Measurements from ENCODE around the gene RAX2.

The RAX2 gene

GRCh38 chr19:3750211-3750610, 21.8 kb downstream of the RAX2 start:
- Histone ChIP-seq H3K9me3 (no peaks in the 10 kb centered on the region), H3K27me3 (ENCODE audit: low read depth) (no peaks in the 10 kb centered on the region), H3K36me3 (replicated peaks) (no peaks in the 10 kb centered on the region; the same call in none of the 2 replicates), H3K4me1 (no peaks in the 10 kb centered on the region), H3K4me3 (no peak overlapping the region)
- no peak for DNase-seq (ENCODE audit: low spot score in 2 of 2)
- in situ Hi-C loops (cut with MboI; ENCODE audit: low sequenced_read_pairs), result no loop called here

GRCh38 chr19:3748965-3749364, 23.1 kb downstream of the RAX2 start:
- no peaks in the 10 kb centered on the region for H3K27me3 ChIP-seq (ENCODE audit: low read depth)
- no peaks in the 10 kb centered on the region; the same call in none of the 2 replicates for H3K36me3 ChIP-seq (replicated peaks)
- H3K4me3 ChIP-seq, result no peak overlapping the region
- DNase-seq (ENCODE audit: low spot score in 2 of 2), result no peak
- H3K9me3 ChIP-seq, result no peaks in the 10 kb centered on the region
- in situ Hi-C loops (cut with MboI; ENCODE audit: low sequenced_read_pairs), result no loop called here
- no peaks in the 10 kb centered on the region for H3K4me1 ChIP-seq

- Histone ChIP-seq H3K36me3 (replicated peaks) (no peaks in the 10 kb centered on the region; the same call in 1 of the 2 replicates), H3K4me3 (no peak overlapping the region), H3K27me3 (ENCODE audit: low read depth) (no peaks in the 10 kb centered on the region), H3K4me1 (no peaks in the 10 kb centered on the region), H3K9me3 (no peaks in the 10 kb centered on the region)
- in situ Hi-C loops (cut with MboI; ENCODE audit: low sequenced_read_pairs), result no loop called here
- no peak for DNase-seq (ENCODE audit: low spot score in 2 of 2)
Measured at GRCh38 chr19:3746371-3747056, 25.5 kb downstream of the RAX2 start.

GRCh38 chr19:3745363-3746045, 26.5 kb downstream of the RAX2 start:
- no peak for DNase-seq (ENCODE audit: low spot score in 2 of 2)
- Histone ChIP-seq H3K4me1 (no peaks in the 10 kb centered on the region), H3K4me3 (no peak overlapping the region), H3K27me3 (ENCODE audit: low read depth) (no peaks in the 10 kb centered on the region), H3K9me3 (no peaks in the 10 kb centered on the region), H3K36me3 (replicated peaks) (no peaks in the 10 kb centered on the region)
- in situ Hi-C loops (cut with MboI; ENCODE audit: low sequenced_read_pairs), result no loop called here

- no peaks in the 10 kb centered on the region for H3K9me3 ChIP-seq
- in situ Hi-C loops (cut with MboI; ENCODE audit: low sequenced_read_pairs), result no loop called here
- peak in 1 of 2 experiments; percentile 38 for DNase-seq (ENCODE audit: low spot score in 2 of 2)
- H3K4me1 ChIP-seq, result no peaks in the 10 kb centered on the region
- no peaks in the 10 kb centered on the region for H3K36me3 ChIP-seq (replicated peaks)
- no peak overlapping the region for H3K4me3 ChIP-seq
- no peaks in the 10 kb centered on the region for H3K27me3 ChIP-seq (ENCODE audit: low read depth)
Measured at GRCh38 chr19:3743486-3743885, 28.5 kb downstream of the RAX2 start.

- DNase-seq (ENCODE audit: low spot score in 2 of 2), result no peak
- H3K4me3 ChIP-seq, result no peak overlapping the region
- H3K4me1 ChIP-seq, result no peaks in the 10 kb centered on the region
- in situ Hi-C loops (cut with MboI; ENCODE audit: low sequenced_read_pairs), result no loop called here
- peaks cover 2% of the 10 kb centered on the region; the same call in 1 of the 2 replicates for H3K27me3 ChIP-seq (ENCODE audit: low read depth)
- no peaks in the 10 kb centered on the region for H3K9me3 ChIP-seq
- no peaks in the 10 kb centered on the region for H3K36me3 ChIP-seq (replicated peaks)
Measured at GRCh38 chr19:3740431-3740830, 31.6 kb downstream of the RAX2 start.

GRCh38 chr19:3738477-3739220, 33.4 kb downstream of the RAX2 start:
- Histone ChIP-seq H3K4me1 (no peaks in the 10 kb centered on the region), H3K9me3 (no peaks in the 10 kb centered on the region), H3K27me3 (ENCODE audit: low read depth) (peaks cover 2% of the 10 kb centered on the region; the same call in 1 of the 2 replicates), H3K36me3 (replicated peaks) (no peaks in the 10 kb centered on the region), H3K4me3 (no peak overlapping the region)
- in situ Hi-C loops (cut with MboI; ENCODE audit: low sequenced_read_pairs), result no loop called here
- DNase-seq (ENCODE audit: low spot score in 2 of 2), result no peak

- in situ Hi-C loops (cut with MboI; ENCODE audit: low sequenced_read_pairs), result no loop called here
- Histone ChIP-seq H3K4me1 (no peaks in the 10 kb centered on the region), H3K27me3 (ENCODE audit: low read depth) (peaks cover 2% of the 10 kb centered on the region; the same call in 1 of the 2 replicates), H3K4me3 (no peak overlapping the region), H3K9me3 (no peaks in the 10 kb centered on the region), H3K36me3 (replicated peaks) (no peaks in the 10 kb centered on the region)
- DNase-seq (ENCODE audit: low spot score in 2 of 2), result no peak
Measured at GRCh38 chr19:3737487-3738205, 34.4 kb downstream of the RAX2 start.

GRCh38 chr19:3736106-3736724, 35.8 kb downstream of the RAX2 start:
- in situ Hi-C loops (cut with MboI; ENCODE audit: low sequenced_read_pairs), result no loop called here
- peaks cover 2% of the 10 kb centered on the region; the same call in 1 of the 2 replicates for H3K27me3 ChIP-seq (ENCODE audit: low read depth)
- H3K4me1 ChIP-seq, result no peaks in the 10 kb centered on the region
- H3K9me3 ChIP-seq, result no peaks in the 10 kb centered on the region
- no peak for DNase-seq (ENCODE audit: low spot score in 2 of 2)
- H3K36me3 ChIP-seq (replicated peaks), result no peaks in the 10 kb centered on the region
- no peak overlapping the region for H3K4me3 ChIP-seq

- peaks cover 2% of the 10 kb centered on the region; the same call in 1 of the 2 replicates for H3K27me3 ChIP-seq (ENCODE audit: low read depth)
- in situ Hi-C loops (cut with MboI; ENCODE audit: low sequenced_read_pairs), result no loop called here
Measured at GRCh38 chr19:3734310-3734600, 37.8 kb downstream of the RAX2 start.

GRCh38 chr19:3733549-3734309, 38.3 kb downstream of the RAX2 start:
- in situ Hi-C loops (cut with MboI; ENCODE audit: low sequenced_read_pairs), result no loop called here
- Histone ChIP-seq H3K4me1 (no peaks in the 10 kb centered on the region), H3K9me3 (no peaks in the 10 kb centered on the region), H3K27me3 (ENCODE audit: low read depth) (peaks cover 2% of the 10 kb centered on the region; the same call in 1 of the 2 replicates), H3K36me3 (replicated peaks) (no peaks in the 10 kb centered on the region), H3K4me3 (no peak overlapping the region)
- DNase-seq (ENCODE audit: low spot score in 2 of 2), result no peak

More at GRCh38 chr19:3734310-3734600, 37.8 kb downstream of the RAX2 start:
- H3K9me3 ChIP-seq, result no peaks in the 10 kb centered on the region
- no peak for DNase-seq (ENCODE audit: low spot score in 2 of 2)
- no peak overlapping the region for H3K4me3 ChIP-seq
- H3K4me1 ChIP-seq, result no peaks in the 10 kb centered on the region
- H3K36me3 ChIP-seq (replicated peaks), result no peaks in the 10 kb centered on the region

- in situ Hi-C loops (cut with MboI; ENCODE audit: low sequenced_read_pairs), result no loop called here
- no peaks in the 10 kb centered on the region for H3K9me3 ChIP-seq
- H3K4me1 ChIP-seq, result no peaks in the 10 kb centered on the region
Measured at GRCh38 chr19:3732108-3732507, 39.9 kb downstream of the RAX2 start.

More at GRCh38 chr19:3732108-3732507, 39.9 kb downstream of the RAX2 start:
- DNase-seq (ENCODE audit: low spot score in 2 of 2), result no peak
- H3K36me3 ChIP-seq (replicated peaks), result no peaks in the 10 kb centered on the region
- no peak overlapping the region for H3K4me3 ChIP-seq
- no peaks in the 10 kb centered on the region; the same call in 1 of the 2 replicates for H3K27me3 ChIP-seq (ENCODE audit: low read depth)

Measured in HAP-1 (cell line).